HG02938 (cell line): Measurements from ENCODE around the gene BCO1.

Experiments
- ATAC-seq: cut with Tn5 transposase; IDR thresholded peaks from one replicate; pipeline ENCODE4 v1.9.1; 2021; ENCODE audit warnings: mild to moderate bottlenecking, moderate library complexity; ENCODE audit not compliant: unreplicated experiment

BCO1 gene

GRCh38 chr16:81232740-81233367 is 5.6 kb upstream of the BCO1 start:
- no peak for ATAC-seq

- ATAC-seq = no peak
Measured at GRCh38 chr16:81237282-81237681, 1.2 kb upstream of the BCO1 start.

- no peak for ATAC-seq
Measured at GRCh38 chr16:81237942-81238295, 570 bp upstream of the BCO1 start.

- no peak for ATAC-seq
Measured at GRCh38 chr16:81239367-81240121, 1.1 kb downstream of the BCO1 start.

- ATAC-seq = no peak
Measured at GRCh38 chr16:81241706-81242105, 3.2 kb downstream of the BCO1 start.

GRCh38 chr16:81242977-81243618 is 4.6 kb downstream of the BCO1 start:
- no peak for ATAC-seq

- no peak for ATAC-seq
Measured at GRCh38 chr16:81243942-81244341, 5.5 kb downstream of the BCO1 start.

- no peak for ATAC-seq
Measured at GRCh38 chr16:81251871-81252270, 13.4 kb downstream of the BCO1 start.

- ATAC-seq = no peak
Measured at GRCh38 chr16:81253141-81253540, 14.7 kb downstream of the BCO1 start.

- ATAC-seq = no peak
Measured at GRCh38 chr16:81254922-81255526, 16.5 kb downstream of the BCO1 start.

GRCh38 chr16:81259916-81260315 is 21.4 kb downstream of the BCO1 start:
- ATAC-seq = no peak

GRCh38 chr16:81261049-81261648 is 22.7 kb downstream of the BCO1 start:
- no peak for ATAC-seq

GRCh38 chr16:81263470-81264220 is 25.2 kb downstream of the BCO1 start:
- ATAC-seq = no peak

GRCh38 chr16:81264386-81264785 is 25.9 kb downstream of the BCO1 start:
- ATAC-seq = no peak

GRCh38 chr16:81265052-81265451 is 26.6 kb downstream of the BCO1 start:
- ATAC-seq = no peak

GRCh38 chr16:81265658-81266451 is 27.4 kb downstream of the BCO1 start:
- ATAC-seq = no peak

GRCh38 chr16:81266680-81267095 is 28.2 kb downstream of the BCO1 start:
- ATAC-seq = no peak

- no peak for ATAC-seq
Measured at GRCh38 chr16:81268509-81268908, 30.0 kb downstream of the BCO1 start.

- ATAC-seq = no peak
Measured at GRCh38 chr16:81273223-81273950, 34.9 kb downstream of the BCO1 start.
